22Rv1 (cell line): ENCODE results near the gene IGFL4.

Experiments used
- H3K27ac ChIP-seq: fragments of 450-650 bp; 2 replicates; pipeline ENCODE4 v1.5.1; 2017
- ZFX ChIP-seq: fragments of 450-650 bp; IDR thresholded peaks from 2 replicates; pipeline ENCODE4 v1.6.1; 2017; ENCODE audit warnings: antibody characterized with exemption, borderline replicate concordance
- TF ChIP-seq, protein P1 (sequence below): fragments of 450-650 bp; IDR thresholded peaks from 2 replicates; pipeline ENCODE4 v1.5.1; 2017; ENCODE audit warnings: mild to moderate bottlenecking

Gene IGFL4

GRCh38 chr19:46030812-46031550 lies 9.8 kb downstream of the IGFL4 start:
- no peak overlapping the region for H3K27ac ChIP-seq
- no peak for TF ChIP-seq ZFX
- TF ChIP-seq, protein P1, sequence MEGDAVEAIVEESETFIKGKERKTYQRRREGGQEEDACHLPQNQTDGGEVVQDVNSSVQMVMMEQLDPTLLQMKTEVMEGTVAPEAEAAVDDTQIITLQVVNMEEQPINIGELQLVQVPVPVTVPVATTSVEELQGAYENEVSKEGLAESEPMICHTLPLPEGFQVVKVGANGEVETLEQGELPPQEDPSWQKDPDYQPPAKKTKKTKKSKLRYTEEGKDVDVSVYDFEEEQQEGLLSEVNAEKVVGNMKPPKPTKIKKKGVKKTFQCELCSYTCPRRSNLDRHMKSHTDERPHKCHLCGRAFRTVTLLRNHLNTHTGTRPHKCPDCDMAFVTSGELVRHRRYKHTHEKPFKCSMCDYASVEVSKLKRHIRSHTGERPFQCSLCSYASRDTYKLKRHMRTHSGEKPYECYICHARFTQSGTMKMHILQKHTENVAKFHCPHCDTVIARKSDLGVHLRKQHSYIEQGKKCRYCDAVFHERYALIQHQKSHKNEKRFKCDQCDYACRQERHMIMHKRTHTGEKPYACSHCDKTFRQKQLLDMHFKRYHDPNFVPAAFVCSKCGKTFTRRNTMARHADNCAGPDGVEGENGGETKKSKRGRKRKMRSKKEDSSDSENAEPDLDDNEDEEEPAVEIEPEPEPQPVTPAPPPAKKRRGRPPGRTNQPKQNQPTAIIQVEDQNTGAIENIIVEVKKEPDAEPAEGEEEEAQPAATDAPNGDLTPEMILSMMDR, result no peak

DNA sequence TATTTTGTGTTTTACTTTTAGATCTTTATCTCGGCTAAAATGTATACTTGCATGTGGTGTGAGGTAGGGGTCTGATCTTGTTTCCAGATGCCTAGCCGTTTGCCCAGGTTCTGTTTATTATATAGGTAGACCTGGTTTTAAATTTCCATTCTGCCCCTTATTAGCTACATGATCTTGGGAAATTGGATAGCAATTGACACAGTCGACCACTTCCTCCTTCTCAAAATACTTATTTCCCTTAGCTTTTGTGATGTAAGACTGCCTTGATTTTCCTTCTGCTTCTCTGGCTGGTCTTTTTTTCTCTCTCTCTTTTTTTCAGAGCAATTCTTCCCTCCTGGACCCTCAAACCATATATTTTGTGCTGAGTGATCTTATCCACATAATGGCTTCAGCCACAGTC lies 15.0 kb downstream of the IGFL4 start:
- TF ChIP-seq, protein P1, result no peak
- TF ChIP-seq ZFX, result no peak

GRCh38 chr19:46023311-46023779 lies 17.5 kb downstream of the IGFL4 start:
- TF ChIP-seq, protein P1, result no peak
- TF ChIP-seq ZFX, result no peak
- no peak overlapping the region for H3K27ac ChIP-seq

More for the DNA sequence above, 15.0 kb downstream of the IGFL4 start:
- H3K27ac ChIP-seq, result no peak overlapping the region

DNA sequence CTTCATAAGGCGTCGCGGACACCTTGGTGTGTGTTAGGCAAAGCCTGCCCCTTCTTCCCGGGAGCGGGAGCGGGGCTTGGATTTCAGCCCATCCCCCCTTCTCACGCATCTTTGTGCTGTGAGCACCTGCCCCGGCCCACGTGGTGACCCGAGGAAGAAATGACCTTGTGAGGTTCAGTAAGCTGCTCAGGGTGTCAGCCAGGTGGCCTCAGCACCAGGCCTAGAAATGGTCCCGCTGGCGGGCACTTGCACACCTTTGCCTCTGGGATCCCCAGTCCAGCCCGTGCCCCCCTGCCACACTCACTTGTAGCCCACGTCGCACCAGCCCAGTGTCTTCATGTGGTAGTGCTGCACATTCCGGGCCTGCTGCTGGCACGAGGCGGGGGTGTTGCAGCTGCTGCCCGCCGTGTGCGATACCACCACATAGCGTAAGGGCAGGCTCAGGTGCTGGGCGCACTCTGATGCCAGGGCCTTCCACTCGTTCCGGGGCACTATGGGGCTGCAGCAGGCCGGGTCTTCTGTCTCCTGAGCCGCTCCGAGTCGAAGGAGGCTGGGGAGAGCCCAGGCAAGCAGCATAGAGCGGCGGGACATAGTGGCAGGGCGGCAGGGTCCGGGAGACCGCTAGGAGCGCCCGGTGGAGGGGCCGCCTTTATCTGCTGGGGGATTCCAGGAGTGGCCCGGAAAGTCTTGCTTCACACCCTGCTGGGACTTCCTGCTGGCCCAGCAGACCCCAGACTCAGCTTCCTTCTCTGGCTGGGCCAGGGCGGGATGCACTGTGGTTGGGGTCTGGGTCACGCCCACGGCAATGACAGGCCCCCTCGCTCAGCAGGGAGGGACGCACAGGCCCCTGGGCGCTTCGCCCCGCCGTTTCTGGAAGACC lies 18.1 kb downstream of the IGFL4 start, which contains the start of gene PGLYRP1:
Gene PGLYRP1, minus strand, starts transcription at position 623 of the 880 bp plus-strand sequence. Its CDS starts 32 bp downstream, at position 591.
- H3K27ac ChIP-seq, result no peak within 1 kb of the TSS
- no peak for TF ChIP-seq ZFX
- TF ChIP-seq, protein P1, result no peak

GRCh38 chr19:46022061-46022430 lies 18.8 kb downstream of the IGFL4 start:
- H3K27ac ChIP-seq, result no peak overlapping the region
- TF ChIP-seq, protein P1, result no peak
- no peak for TF ChIP-seq ZFX

GRCh38 chr19:46021531-46022041 lies 19.2 kb downstream of the IGFL4 start:
- TF ChIP-seq, protein P1, result no peak
- no peak for TF ChIP-seq ZFX
- H3K27ac ChIP-seq, result no peak overlapping the region
